Fibroblast of villous mesenchyme (primary cell): ENCODE measurements around the gene RBM4B. TPM values are rescaled to one million over a fixed set of nuclear protein-coding genes. Genes with fewer than 3 reads are reported as not detected.

Experiments
- DNase-seq: peaks from one replicate; pipeline ENCODE4 v3.0.0-alpha.2; 2010; ENCODE audit warnings: low read depth
- H3K4me3 ChIP-seq: 2 replicates; pipeline ENCODE4 v1.5.1; 2011; ENCODE audit warnings: low read depth, mild to moderate bottlenecking, low read length
- CTCF ChIP-seq: IDR thresholded peaks from 2 replicates; pipeline ENCODE4 v1.5.1; 2012; ENCODE audit warnings: low read depth, mild to moderate bottlenecking, low read length; ENCODE audit not compliant: insufficient read depth
- small RNA-seq: library from RNA; depleted of rRNA; stranded (forward); fragments of <200 nt; gene quantifications from one replicate; pipeline ENCODE3, GENCODE V24; 2012
- total RNA-seq: library from RNA; depleted of rRNA; stranded (reverse); fragments of >200 nt; gene quantifications from 2 replicates; pipeline ENCODE4 v1.2.3, GENCODE V29; 2012

Gene RBM4B
- total RNA-seq, 1 donor: 27.2 TPM

- no peak for DNase-seq
- TF ChIP-seq CTCF: no peak
- no peak overlapping the region for H3K4me3 ChIP-seq
Measured at GRCh38 chr11:66625041-66625751, 52.5 kb downstream of the RBM4B start.

- no peak overlapping the region for H3K4me3 ChIP-seq
- no peak for DNase-seq
- TF ChIP-seq CTCF: no peak
Measured at GRCh38 chr11:66624450-66624849, 53.2 kb downstream of the RBM4B start.

GRCh38 chr11:66619080-66619554 lies 58.6 kb downstream of the RBM4B start:
- DNase-seq: peak; percentile 93
- peak overlapping the region; percentile 81 for H3K4me3 ChIP-seq
- TF ChIP-seq CTCF: no peak

- no peak for TF ChIP-seq CTCF
- H3K4me3 ChIP-seq: peak overlapping the region; percentile 81
- no peak for DNase-seq
Measured at GRCh38 chr11:66617155-66617834, 60.4 kb downstream of the RBM4B start.

GRCh38 chr11:66616379-66617154 lies 61.1 kb downstream of the RBM4B start, which contains the start of gene RBM14:
RBM14 (plus strand) TSS chr11:66616630; CDS start chr11:66616721, 91 bp downstream.
- DNase-seq: peak; percentile 99
- no peak for TF ChIP-seq CTCF

More at GRCh38 chr11:66616379-66617154, 61.1 kb downstream of the RBM4B start, which contains the start of gene RBM14:
- peak within 1 kb of the TSS; percentile 81 for H3K4me3 ChIP-seq

Small RNA genes within 50 kb of the gene (small RNA-seq; reads per million reads assigned to genes)
- gene RN7SL12P (not detected), gene RNU4-39P (not detected)

Other genes starting within 250 kb of the RBM4B start
- 38.0 and 46.7 TPM in 2 replicates for gene MRPL11, start 239.0 kb downstream of the RBM4B start, total RNA-seq
- 10.8 and 13.2 TPM in 2 replicates for gene PELI3, start 211.0 kb downstream of the RBM4B start, total RNA-seq
- gene DPP3, start 197.5 kb downstream of the RBM4B start, total RNA-seq: 67.6 and 70.4 TPM in 2 replicates
- gene BBS1, start 167.3 kb downstream of the RBM4B start, total RNA-seq: 25.4 and 34.5 TPM in 2 replicates
- 9.5 and 11.0 TPM in 2 replicates for gene ZDHHC24, start 131.8 kb downstream of the RBM4B start, total RNA-seq
- gene ACTN3, start 131.0 kb downstream of the RBM4B start, total RNA-seq: under 0.01 TPM in 1 of 2 replicates, not detected in the other
- gene CTSF, start 109.3 kb downstream of the RBM4B start, total RNA-seq: 9.9 and 12.6 TPM in 2 replicates
- gene CCDC87, start 84.8 kb downstream of the RBM4B start, total RNA-seq: 0.43 and 0.64 TPM in 2 replicates
- gene CCS, start 84.7 kb downstream of the RBM4B start, total RNA-seq: 34.5 and 35.4 TPM in 2 replicates
- 24.8 and 32.8 TPM in 2 replicates for gene RBM14, start 61.3 kb downstream of the RBM4B start, total RNA-seq
- gene RBM4, start 39.2 kb downstream of the RBM4B start, total RNA-seq: 84.4 and 118 TPM in 2 replicates
- under 0.01 and 1.3 TPM in 2 replicates for gene SPTBN2, start 51.3 kb upstream of the RBM4B start, total RNA-seq
- 11.7 and 16.8 TPM in 2 replicates for gene RCE1, start 165.6 kb upstream of the RBM4B start, total RNA-seq
- 9.9 and 14.5 TPM in 2 replicates for gene LRFN4, start 179.2 kb upstream of the RBM4B start, total RNA-seq